Activated T-cell treated with anti-CD3 and anti-CD28 coated beads, Interleukin-2, amount 50 U/mL, for 48 hours (primary cell): ENCODE data around the gene RAMP1.
A peak's percentile ranks its signal among the peaks of the same experiment; 100 is the strongest.
"Not testable (repeated sequence)": the region's sequence is repeated elsewhere in the genome, so short reads cannot be mapped to it uniquely, and the experiment has no call there.

Experiments
- DNase-seq, 2 experiments: peaks; one replicate each; pipeline ENCODE4 v3.0.0-alpha.2; 2020

Gene RAMP1

DNA sequence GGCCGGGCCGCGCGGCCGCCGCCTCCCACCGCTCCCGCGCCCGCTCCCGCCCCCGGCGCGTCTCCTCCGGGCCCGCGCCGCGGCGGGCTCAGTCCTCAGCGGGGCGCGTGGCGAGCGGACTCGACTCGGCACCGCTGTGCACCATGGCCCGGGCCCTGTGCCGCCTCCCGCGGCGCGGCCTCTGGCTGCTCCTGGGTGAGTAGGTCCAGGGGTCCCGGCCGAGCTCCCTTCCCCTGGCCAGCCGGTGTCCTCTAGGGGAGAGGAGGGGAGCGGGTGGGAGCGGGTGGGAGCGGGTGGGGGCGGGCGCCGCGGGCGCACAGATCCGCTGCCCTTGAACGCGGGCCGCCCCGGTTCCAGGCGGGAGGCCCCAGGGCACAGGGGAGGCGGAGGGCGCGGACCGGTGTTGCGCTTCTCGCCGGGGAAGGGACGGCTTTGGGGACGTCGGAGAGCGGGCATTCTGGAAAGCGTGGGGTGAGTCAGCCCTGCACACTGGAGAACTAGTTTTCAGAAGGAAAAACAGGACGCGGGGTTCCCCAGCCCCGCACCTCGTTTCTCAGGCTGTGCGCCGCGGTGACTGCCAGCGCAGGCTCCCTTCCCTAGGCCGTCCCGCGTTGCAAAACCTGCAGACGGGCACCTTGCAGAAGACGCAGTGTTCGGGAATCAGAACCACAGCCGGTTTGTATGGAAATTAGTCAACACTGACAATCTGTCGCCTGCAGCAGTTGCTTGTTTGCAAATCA, at the start of gene RAMP1:
TSS of gene RAMP1 (plus strand) at position 91 of the 740 bp plus-strand sequence. CDS start at position 144, 53 bp downstream.
- peak; percentile 36 to 47 for DNase-seq

DNA sequence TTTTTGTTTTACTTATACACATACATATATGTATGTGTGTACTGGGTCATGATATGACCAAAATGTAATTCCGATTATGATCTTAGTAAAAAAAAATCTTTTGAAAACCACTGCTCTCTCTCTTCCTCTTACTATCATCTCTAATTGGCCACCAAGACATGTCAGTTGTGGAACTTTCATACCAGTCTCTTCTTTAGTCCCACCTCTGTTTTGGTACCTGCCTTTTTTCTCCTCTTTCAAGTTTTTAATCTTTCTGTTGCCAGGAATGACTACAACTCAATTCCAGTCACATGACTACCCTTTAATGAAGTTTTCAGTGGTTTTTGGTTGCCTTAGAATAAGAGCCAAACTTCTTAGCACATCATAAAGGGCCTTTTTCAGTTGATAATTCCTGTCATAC, 43.8 kb upstream of the RAMP1 start:
- DNase-seq: no peak

DNA sequence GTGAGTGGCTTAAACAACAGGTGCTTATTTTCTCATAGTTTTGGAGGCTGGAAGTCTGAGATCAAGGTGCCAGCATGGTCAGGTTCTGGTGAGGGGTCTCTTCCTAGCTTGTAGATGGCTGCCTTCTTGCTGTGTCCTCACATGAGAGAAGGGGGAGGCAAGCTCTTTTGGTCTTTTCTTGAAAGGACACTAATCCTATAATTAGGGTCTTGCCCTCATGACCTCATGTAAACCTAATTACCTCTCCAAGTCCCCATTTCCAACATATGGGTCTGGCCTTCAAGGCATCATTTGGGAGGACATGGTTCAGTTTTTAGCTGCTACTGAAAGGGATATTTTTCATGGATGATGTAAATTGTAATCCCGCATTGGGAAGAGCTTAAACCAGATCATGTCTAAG, 42.9 kb upstream of the RAMP1 start:
- no peak for DNase-seq

DNA sequence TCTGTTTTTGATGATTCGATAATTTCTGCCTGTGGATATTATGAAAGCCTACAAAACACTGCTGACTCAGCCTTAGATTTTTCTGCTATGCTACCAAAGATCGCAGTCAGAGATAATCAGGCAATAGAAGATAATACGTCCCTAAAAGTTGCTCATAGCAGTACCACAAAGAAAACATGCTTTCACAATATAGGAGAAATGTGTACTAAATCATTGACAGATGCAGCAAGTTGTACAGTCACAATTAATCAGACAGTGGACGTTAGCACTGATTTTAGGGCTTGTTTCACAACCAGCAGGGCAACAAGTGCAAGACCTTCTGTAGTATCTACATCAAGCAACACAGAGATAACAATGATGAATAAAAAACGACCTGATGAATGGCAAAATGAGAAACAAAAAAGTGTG, 41.4 kb upstream of the RAMP1 start:
- no peak for DNase-seq

DNA sequence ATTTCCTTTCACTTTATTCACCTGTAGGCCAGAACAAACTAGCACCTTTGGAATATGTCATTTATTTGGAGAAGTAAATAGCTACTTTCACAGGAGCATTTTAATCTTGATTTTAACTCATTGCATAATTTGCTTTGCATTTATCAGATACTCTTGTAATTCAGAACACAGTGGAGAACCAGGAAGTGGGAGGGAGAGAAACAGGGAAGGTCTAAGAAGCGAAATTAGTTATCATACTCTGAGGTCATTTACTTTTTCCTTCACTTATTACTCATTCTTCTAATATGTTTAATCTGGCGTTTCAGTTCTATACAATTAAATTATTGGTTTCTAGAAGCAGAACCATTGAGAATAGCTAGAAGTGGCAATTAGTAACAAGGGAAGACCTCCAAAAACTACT, 40.2 kb upstream of the RAMP1 start:
- no peak for DNase-seq

DNA sequence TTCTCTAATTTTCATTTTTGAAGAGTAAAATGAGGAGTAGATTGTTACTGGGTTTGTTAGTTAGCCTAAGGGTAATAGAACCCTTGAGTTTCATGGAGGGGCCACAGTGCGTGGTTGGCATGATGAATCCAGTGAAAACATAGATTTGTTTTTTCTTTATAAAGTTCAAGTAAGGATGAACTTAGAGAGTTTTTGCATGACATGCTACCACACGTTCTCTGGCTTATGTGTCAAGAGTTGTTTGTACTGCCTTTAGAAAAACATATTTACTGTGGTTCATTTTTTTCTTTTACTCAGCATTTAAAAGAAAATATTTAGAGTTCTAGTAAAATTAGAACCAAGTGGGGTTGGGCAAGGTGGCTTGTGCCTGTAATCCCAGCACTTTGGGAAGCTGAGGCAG, 39.0 kb upstream of the RAMP1 start:
- no peak for DNase-seq

DNA sequence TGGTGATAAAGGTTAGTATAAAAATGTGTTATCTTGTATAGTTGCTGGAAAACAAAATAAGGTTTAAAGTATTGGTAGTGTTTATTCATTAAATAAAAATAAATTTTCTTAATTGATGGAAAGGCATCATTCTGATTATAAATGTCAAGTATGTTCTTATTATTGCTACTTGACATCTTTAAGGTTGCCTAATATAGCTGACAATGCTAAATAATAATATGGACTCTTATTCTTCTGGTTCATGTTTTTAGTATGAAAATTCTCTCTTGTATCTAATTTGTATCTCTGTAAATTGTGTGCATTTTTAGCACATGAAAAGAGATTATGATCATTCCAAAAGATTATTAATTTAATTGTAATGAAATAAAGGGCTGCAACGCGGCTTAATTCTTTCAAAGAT, 35.9 kb upstream of the RAMP1 start:
- no peak for DNase-seq

DNA sequence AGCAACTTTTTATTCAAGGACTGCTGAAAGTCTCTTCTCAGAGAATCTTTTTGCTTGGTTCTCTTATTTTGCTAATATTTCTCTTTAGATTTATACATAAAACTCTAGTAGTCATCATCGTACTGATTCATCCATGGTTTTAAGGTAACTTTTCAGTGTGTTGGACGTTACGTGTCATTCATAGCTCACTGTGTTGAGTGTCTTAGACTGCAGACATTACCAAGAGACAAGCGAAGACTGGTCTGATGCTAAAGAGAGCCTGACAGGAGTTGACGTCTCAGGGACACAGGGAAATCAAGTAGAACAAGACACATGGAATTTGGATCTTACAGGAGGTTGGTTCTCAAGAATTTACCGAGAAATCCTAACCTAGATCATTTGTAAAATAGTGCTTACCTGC, 35.3 kb upstream of the RAMP1 start:
- no peak for DNase-seq

DNA sequence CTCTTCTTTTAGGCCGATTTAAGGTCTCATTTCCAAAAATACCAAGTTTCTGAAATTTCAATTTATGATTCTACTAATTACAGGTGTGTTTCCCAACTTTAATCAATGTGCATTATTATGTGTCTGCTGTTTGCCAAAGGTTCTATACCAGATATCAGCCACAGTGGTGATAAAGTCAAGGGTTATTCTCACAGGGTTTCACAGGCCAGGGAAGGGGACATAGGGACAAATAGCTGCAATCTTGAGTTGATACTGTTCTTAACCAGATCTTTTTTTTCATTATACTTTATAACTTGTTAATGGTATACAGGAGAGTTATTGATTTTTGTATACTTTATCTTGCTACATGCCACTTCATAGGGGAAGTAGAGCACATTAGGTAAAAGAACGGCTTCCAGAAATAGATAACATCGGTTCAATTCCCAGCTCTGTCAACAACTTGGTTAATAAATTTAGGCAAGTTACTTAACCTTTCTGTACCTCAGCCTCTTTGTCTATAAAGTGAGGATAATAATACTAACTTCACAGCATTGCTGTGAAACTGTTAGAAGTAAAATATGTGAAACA, 31.9 kb upstream of the RAMP1 start:
- no peak for DNase-seq

DNA sequence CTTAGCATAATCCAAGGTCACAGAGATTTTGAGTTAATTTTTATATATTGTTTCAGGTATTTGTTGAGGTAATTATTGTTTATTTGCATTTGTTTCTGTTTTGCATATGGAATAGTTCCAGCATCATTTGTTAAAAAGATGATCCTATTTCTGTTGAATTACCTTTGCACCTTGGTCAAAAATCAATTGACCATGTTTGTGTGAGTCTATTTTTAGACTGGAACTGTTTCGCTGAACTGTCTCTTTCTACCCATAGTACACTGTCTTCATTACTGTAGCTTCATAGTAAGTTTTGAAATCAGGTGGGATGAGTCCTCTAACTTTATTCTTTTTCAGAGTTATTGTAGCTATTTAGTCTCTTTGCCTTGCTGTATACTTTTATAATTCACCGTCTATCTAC, 28.9 kb upstream of the RAMP1 start:
- DNase-seq: no peak

DNA sequence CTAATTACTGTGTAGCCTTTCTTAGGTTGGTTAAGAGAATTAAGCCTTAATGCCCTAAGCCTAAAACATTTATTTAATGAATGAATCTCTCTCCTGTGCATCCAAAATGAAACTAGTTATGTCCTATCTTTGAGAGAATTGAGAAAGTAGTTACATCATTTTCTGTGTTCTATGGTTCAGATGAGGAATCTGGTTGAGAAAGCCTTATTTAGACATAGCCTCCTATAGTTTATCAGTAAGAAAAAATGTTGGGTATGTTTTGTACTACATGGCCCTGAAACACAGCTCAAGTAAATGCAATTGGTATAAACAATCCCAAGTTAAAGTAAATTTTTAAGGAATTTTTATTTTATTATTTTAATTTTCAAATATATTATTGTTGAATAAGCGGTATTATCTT, 25.9 kb upstream of the RAMP1 start:
- no peak for DNase-seq

DNA sequence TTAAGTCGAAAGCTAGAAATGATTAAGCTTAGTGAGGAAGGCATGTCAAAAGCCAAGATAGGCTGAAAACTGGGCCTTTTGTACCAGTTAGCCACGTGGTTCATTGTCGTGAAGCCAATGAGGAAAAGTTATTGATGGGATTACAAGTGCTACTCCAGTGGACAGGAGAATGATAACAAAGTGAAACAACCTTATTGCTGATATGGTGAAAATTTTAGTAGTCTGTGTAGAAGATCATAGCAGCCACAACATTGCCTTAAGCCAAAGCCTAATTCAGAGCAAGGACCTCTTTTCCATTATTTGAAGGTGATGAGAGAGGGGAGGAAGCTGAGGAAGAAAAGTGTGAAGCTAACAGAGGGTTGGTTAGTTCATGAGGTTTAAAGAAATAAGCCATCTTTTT, 24.1 kb upstream of the RAMP1 start:
- no peak for DNase-seq

DNA sequence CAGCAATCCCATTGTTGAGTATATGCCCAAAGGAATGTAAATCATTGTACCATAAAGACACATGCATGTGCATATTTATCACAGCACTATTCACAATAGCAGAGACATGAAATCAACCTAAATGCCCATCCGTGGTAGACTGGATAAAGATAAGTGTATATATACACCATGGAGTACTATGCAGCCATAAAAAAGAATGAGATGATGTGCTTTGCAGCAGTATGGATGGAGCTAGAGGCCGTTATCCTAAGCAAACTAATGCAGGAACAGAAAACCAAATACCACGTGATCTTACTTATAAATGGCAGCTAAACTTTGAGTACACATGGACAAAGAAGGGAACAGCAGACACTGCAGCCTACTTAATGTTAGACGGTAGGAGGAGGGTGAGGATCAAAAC, 18.4 kb upstream of the RAMP1 start:
- DNase-seq: no peak

DNA sequence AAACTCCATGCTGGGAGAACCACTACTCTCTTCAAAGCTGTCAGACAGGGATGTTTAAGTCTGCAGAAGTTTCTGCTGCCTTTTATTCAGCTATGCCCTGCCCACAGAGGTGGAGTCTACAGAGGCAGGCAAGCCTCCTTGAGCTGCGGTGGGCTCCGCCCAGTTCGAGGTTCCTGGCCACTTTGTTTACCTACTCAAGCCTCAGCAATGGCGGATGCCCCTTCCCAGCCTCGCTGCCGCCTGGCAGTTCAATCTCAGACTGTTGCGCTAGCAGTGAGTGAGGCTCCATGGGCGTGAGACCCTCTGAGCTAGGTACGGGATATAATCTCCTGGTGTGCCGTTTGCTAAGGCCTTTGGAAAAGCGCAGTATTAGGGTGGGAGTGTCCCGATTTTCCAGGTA, 10.5 kb upstream of the RAMP1 start:
- DNase-seq: not testable (repeated sequence)

DNA sequence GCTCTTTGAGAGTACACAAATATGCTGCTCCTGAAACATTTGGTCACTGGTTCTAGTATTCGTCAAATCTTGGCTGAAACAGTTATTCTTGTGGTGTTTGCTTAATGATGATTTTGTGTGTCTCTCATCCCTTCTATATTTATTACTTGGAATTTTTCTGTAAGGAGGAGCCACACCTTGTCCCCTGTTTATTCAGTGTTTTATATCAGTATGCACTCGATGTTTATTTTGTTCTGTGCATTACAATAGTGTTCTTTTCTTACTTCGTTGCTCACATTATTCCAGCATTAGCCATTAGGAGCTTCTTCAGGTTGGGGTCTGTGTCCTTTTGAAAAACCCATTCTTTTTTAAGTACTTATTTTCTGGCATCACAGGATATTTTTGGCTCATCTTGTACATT, 5.1 kb upstream of the RAMP1 start:
- DNase-seq: no peak

DNA sequence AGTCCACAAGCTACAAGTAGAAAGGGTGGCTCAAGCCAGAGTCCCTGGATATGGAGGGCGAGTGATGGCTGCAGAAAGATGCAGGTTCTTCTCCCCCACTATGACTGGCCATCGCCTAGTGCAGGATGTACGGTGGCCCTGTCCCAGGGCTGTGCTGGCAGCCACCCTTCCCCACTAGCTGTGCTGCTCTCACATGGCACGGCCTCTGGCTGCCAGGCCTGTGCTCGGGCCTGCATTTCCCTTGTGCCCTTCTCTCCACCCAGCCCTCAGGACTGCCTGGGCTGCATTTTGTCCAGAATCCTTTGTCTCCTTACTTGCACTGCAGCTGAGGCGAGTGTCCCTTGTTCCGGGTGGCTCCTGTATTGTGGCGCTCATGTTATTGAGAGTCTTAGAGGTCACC, 1.6 kb upstream of the RAMP1 start:
- no peak for DNase-seq

DNA sequence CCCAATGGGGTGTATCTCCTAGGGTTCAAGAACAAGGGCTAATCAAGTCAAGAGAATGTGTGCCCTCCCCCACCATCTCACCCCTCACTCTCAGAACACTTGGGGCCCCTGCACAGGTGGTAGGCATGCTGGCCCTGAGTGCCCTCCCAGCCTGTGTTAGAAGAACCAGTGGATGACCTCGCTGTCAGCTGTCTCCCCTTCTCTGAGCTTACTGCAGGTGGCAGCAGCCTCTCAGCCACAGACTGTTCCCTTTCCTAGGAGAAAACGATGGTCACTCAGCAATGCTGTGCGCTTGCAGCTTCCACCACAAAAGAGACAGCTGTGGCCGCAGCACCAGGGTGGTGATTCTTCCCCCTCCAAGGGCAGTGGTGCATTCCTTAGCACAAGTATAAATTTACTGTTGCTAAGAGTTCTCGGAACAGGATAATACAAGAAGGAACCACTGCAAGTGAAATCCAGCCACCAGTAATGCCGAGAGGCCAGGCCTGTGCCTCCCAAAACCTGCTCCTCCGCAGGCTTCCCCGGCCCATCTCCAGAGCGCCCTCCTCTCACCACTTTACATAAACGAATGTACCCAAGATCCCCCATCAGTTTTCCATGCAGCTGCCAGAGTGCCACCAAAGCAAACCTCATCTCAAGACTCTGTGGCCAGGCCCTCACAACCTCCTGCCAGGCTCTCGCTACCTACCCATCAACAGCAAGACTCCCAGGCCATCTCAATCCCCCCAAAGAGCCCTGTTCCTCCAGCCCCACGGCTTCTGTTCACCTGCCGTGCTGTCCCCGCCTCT, 935 bp upstream of the RAMP1 start:
- DNase-seq: peak; percentile 55 to 65

DNA sequence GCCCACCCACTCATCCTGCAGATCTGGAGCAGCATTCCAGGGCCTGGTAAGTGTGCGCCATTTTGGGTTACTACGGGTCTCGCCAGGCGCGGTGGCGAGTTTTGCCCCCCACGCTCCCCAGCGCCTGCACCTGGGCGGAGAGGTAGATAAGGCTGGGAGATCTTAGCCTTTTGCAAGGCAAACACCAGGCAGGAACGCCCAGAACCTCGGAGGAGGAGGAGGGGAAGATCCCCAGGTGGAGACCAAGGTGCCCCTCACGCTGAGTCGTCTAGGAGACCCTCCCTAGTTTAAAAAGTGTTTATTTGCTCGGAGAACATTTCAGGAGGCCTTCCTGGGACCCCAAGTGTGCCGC, 365 bp upstream of the RAMP1 start:
- no peak for DNase-seq

DNA sequence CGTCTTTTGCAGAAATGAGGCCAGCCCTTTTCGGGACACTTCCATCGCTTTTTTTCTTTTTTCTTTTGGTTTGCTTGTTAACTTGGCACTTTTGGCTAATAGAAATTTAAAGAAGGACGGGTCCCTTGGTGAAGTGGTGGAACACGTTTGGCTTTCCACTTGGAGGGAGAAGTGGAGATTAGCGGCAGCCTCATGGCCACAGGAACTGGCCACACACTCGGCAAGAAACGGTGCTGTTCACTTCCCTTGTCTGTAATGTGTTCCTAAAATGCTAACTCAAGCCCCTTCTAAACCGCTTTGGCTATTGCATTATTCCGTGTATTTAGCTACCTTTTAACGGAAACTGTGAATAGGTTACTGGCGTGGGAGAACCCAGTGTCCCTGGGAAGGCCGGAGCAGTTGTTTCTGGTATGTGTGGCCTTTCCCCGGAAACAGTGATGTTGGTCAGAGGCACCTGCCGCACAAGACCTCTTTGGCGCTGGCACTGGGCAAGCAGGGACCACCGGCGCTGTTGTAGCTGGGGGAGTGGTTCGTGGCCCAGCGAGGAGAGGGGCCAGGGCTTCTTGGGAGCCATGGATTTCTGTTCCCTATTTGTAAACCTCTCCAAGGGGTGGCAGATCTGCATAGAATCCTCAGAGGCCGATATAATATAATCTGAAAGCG, 981 bp downstream of the RAMP1 start:
- DNase-seq: no peak

DNA sequence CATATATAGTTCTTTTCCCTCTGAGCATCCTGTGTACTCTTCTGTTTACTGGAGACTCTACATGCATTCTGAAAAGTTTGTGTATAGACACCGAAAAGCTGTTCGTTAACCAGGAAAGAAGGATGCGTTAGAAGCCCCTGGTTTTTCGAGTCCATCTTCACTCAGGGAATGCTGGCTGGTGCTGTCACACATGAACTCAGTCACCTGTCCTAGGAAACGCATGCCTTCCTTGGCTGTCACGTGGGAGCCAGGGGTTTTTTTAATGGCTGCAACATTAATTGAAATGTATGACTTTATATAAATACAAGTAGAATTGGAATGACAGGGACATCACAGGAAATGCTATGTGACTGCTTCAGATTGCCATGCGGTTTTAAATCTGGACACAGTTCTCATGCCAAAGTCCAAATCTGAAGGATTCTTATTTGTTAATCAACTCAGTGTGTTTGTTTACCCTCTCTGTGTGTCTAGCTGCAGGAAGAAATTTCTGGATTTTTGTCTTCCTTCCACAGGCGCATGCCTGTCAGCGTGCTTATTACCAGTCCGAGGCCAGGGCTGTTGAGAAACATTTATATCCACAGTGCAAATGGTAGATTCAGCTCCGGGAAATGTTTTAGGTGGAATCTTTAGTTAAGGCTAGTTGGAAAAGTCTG, 2.6 kb downstream of the RAMP1 start:
- DNase-seq: no peak

DNA sequence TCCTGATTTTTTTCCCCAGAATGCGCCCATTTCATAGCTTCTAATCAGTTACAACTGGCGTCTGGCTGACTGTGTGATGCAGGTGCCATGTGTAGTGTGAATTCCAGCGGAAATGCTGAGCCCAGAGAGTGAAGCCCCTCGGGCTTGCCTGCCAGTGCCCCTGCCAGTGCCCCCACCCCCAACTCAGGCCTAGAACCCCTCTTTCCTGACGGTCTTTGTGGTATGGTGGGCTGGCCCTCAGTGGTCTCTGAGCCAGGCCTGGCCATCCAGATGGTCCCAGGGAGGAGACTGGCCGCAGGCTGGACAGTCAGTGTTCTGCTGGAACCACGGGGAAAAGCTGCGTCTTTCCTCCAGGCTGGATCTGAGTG, 3.1 kb downstream of the RAMP1 start:
- no peak for DNase-seq

DNA sequence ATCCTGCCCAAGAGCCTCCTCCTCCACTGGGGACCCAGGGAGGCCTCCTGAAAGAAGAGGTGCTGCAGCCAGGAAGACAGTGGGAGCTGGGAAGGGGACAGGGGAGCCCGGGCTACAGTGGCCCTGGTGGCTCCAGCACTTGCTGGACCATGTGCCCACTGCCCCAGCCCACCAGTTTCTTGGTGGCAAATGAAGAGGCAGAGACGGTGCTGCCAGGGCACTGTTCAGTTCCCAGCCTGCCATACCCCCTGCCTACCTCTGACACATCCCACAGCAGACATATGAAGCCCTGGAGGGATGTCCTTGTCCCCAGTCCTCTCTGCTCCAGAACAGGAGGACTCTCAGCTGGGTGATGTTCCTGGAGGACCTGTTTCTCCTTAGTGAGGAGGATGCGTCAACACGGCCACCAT, 3.7 kb downstream of the RAMP1 start:
- DNase-seq: peak in 1 of 2 experiments; percentile 11
